GM19099 (cell line): ENCODE measurements around the gene ULBP2.

Source experiments
- POLR2A ChIP-seq: IDR thresholded peaks from 3 replicates; pipeline ENCODE4 v1.6.1; 2011; ENCODE audit warnings: low read depth; ENCODE audit not compliant: insufficient read length; ENCODE audit errors: extremely low read depth

Gene ULBP2

DNA sequence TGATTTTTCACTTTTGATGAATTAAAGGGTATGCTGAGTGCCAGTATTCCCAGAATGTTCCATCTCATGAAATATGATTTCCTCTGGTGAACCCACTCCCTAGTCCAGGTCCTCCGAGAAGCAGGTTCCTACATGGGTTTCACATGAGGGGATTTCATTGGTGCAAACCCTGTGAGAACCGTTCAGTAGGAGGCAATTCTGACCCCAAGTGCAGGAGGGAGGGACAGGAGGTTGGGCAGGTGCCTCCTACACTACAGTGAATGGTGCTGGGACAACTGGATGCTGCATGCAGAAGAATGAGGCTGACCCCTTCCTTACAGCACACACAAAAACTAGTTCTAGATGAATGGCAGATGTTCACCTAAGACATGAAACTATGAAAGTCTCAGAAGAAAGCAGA is 5.1 kb upstream of the ULBP2 start:
- TF ChIP-seq POLR2A: no peak

DNA sequence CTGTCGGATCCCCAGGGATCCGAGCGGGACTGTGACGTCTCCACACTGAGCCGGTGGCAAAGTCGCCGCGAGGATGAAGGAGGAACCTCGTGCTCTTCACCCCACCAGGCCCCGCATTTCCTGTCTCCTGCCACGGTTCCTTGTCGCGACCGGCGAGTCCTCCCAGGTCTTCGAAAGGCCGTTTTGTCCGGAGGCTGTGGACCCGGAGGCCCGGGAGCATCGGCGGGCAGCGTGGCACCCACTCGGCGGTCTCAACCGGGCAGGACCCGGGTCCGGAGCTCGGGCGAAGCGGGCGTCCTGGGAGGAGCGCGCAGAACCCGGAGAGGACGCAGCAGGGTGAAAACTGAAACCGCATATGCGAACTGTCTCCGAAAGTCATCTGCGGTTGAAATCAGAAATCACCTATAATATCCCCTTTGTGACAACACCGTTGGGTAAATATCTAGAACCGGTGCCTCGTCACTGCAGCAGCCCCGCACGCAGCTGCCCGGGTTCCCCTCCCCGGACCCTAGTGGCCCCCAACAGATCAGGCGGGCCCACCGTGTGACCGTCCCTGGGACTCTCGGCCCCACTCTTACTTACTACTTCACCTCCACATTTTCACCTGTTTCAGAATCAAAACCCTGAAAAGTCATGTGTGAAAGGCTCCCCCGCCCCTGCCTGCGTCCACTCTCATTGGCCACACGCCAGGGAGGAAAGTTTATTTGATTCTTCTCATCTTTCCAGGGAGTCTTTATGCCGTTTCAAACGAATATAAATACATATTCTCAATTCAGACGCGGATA is 3.1 kb upstream of the ULBP2 start:
- TF ChIP-seq POLR2A: no peak

DNA sequence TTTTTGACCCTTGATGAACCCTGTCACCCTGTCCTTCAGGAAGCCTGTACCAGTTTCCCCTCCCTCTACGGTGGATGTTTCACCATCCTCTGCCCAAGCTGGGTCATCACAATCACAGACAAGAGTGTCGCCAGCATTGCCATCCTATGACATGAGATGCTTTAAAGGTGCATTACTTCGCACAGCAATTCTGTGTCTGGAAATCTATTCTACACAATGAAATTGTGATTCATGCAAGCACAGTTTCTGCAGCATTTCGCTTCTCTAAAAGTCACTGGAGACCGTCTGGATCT is 2.5 kb upstream of the ULBP2 start:
- no peak for TF ChIP-seq POLR2A

DNA sequence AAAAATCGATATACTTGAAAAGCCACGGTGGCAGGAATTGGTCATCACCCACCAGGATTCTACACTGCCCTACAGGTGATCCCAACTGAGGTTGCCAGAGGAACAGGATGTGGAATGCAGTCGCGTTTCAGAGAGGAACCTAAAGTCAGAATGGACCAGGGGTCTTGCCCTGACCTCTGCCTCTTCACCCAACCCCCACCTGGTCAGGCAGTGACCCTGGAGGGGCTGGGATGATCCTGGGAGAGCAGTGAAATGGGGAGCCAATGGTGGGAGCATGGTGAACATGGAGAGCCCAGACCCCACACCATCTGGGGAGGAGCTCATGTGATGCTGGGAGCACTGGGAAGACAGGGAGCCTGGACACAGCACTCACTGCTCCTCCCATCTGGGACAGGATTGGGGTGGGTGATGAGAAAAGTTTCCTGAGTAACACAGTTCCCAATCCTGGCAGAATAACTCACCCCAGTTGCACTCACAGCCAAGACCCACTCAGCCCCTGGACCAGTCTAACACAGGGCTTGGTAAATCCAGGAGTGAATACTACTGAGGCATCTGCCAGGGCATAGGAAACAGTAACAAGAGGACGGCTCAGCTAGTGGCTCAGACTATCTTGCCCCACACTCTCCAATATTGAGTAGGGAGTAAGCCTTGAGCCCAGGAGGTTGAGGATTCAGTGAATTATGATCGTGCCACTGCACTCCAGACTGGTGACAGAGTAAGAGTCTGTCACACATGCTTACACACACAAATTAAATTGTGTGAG is 1.7 kb upstream of the ULBP2 start:
- TF ChIP-seq POLR2A: no peak

DNA sequence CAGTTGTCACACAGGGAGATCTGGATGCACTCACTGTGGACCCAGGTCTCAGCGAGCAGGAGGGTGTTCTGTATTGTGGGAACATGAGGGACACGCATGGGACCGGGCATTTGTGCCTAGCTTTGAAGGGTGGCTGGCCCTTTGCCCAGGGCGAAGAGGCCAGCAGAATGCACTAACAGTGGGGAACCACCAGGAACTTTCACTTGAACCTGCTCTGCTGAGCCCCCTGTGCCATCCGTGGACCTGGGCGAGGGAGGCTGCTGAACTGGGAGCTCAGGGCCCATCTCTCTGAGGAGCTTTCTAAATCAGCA is 1.2 kb upstream of the ULBP2 start:
- no peak for TF ChIP-seq POLR2A

DNA sequence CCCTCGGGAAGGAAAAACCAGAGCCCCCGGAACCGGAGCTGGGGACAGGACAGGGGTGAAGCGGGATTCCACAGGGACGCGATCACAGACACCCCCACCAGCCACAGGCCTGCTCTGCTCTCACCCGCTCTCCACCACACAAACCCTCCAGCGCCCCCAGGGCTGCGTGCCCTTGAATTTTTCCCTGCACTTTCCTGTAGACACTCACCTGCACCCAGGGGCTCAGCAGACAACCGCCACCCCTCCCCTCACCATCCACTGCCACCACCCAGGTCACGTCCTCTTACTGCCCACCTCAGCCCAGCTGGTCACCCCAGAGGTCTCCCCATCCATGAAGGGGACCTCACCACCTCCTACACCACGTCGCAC is 631 bp downstream of the ULBP2 start:
- TF ChIP-seq POLR2A: no peak

DNA sequence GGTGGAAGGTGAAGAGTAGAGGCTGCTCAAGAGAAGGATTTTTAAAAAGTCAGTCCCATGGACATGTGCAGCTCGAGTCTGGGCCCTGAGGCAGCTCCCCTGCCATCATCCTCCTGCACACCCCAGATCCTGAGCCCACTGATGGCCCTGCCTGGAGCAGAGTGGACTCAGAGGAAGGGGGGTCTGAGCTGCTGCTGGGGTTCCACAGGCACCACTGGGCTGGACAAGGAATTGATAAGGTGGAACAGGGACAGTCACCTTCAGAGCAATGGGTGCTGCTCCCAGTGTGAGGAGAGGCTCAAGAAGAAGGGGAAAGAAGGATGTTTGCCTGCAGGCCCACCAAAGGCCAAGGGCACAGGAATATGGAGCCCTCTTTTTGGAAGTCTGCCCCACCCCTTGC is 6.2 kb downstream of the ULBP2 start:
- TF ChIP-seq POLR2A: no peak

DNA sequence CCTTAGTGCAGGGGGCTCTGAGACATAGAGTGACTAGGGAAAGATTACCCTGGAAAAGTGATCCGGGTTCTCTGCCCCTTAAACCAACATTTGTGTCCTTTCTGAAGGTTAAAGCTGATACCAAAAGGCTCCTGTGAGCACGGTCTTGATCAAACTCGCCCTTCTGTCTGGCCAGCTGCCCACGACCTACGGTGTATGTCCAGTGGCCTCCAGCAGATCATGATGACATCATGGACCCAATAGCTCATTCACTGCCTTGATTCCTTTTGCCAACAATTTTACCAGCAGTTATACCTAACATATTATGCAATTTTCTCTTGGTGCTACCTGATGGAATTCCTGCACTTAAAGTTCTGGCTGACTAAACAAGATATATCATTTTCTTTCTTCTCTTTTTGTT is 6.8 kb downstream of the ULBP2 start:
- no peak for TF ChIP-seq POLR2A

DNA sequence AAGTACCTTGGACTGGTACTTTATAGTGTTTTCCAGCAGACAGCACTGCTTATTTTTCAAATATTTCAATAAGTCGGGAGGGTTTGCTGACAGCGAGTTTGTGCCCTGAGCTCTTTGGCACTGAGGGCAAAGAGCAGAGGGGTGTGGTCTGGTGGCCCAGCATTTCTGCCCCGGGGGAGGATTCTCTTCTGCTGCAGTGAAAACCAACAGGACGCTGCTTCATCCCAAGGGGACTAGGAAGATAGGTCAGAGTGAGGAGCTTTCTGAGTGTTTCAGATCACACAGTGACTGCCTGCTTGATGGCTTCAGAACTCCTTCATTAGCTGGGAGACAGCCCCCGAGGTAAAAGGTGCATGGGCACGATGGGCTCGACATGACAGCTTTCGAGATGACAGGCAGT is 8.6 kb downstream of the ULBP2 start:
- no peak for TF ChIP-seq POLR2A

DNA sequence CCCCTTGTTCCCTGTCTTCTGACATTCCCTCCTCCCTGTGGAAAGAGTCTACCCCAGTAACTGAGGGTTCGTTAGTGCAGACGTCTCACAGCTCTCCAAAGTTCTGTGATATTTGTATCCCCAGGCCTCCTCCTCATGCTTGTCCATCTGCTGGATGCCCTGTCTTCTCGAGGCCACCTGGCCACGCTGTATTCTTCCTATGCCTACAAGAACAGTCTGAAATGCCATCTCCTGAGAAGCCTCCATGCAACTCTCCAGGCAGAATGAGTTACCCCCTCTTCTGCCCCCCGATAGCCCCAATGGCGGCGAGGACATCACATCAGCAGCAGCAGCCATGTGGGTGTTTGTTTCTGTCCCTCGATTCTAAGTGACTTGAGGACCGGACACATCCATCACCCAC is 9.3 kb downstream of the ULBP2 start:
- no peak for TF ChIP-seq POLR2A

DNA sequence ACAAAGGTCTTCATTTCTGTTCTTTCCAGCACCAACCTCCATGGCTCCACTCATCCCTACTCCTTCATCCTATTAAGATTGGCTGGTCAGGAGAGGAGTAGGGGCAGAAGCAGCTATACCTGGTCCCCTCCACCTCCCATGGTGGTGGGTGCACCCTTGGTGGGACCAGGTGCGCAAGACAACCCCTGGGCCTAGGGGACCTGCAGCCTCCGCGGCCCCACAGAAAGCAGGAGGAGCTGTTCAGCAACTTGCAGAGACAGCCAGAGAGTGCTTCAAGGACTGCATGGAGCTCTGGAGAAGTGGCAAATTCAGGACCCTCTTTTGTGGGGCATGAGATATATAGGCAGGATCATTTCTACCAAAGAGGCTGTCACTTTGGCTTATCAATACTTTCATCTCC is 9.8 kb downstream of the ULBP2 start:
- no peak for TF ChIP-seq POLR2A

DNA sequence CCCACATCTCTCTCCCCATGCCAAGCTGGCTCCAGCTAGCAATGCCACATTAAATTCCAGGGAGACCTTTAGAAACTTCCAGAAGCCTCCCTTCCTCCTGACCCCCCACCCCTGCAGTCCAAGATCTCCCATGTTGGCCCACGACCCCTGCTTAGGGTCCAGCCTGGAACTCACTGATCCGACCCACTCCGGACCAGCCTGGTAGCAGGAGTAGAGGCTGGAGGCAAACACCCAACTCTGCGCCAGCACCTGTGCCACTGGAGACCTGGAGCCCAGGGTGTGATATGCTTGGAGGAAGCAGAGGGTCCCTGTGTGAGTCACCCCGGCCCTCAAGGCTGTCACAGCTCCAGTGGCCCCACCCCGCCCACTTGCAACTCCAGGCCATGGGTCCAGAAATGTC is 18.7 kb downstream of the ULBP2 start:
- TF ChIP-seq POLR2A: no peak

DNA sequence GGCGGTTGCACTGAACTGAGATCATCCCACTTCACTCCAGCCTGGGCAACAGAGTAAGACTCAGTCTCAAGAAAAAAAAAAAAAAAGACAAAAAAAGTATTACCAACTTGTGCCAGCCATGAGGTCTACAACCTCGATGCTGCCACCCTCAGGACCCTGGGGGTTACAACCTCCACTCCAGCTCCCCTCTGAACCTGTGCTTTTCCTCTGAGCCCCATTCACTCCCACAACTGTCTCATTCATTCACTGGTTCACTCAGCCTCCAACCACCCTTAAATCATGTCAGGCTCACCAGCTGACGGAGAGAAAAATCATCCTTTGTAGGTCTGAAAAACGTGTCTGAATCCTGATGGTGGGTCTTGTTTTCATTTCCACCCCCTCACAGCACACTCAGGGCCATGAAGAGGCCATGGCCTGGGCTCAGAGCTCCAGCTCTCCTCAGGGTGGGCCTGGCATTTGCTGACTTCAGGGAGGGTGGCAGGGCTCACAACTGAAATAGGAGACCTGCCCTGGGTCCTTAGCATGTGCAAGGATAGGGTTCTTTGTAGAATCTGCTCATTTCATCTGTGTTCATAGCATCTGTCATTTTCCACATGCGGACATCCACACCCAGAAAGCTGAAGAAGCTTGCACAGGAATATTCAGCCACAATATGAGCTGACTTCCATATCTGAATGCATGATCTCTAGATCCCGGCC is 20.1 kb downstream of the ULBP2 start:
- TF ChIP-seq POLR2A: no peak

DNA sequence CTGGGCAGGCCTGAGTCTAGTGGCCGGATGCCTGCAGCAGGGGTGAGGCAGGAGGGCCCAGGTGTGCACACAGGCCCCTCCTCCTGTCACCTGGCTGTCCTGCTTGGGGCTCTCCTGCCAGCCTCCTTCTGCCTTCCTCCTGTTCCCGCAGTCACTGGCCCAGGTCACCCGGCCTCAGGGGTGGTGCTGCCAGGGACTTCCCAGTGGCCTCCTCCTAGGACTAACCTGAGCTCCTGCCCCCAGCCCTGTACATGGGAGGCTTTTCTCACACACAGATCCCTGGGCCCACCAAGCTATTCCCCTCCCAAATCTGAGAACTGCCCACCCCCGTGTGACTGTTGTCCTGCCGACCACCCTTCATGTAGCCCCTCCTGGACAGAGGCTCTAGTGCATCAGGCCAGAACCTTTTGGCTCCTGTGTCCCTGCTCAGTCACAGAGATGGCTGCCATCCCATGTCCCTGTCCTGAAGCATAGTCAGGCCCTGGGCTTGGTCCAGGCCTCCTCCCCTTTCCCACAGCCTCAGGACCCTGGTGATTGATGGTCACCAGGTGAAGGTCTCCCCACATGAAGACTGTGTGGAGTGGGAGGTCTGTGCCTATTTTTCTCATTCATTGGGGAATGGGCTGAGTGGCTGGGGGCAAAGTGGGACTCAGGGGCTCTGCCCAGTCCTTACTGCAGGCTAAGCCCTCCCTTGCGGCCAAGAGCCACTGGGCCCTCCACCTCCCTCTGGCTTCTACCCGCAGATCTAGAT is 20.8 kb downstream of the ULBP2 start:
- TF ChIP-seq POLR2A: no peak

DNA sequence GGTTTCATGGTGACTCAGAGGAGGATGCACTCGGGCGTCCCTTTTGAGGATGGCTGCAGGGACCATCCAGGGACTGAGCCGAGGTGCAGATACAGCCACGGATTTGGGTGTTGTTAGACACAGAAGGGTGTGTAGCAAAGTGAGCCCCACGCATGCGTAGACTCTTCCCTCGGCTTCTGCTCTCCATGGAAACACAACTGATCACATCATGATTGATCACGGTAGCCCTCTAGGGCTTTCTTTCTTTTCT is 21.3 kb downstream of the ULBP2 start:
- no peak for TF ChIP-seq POLR2A

DNA sequence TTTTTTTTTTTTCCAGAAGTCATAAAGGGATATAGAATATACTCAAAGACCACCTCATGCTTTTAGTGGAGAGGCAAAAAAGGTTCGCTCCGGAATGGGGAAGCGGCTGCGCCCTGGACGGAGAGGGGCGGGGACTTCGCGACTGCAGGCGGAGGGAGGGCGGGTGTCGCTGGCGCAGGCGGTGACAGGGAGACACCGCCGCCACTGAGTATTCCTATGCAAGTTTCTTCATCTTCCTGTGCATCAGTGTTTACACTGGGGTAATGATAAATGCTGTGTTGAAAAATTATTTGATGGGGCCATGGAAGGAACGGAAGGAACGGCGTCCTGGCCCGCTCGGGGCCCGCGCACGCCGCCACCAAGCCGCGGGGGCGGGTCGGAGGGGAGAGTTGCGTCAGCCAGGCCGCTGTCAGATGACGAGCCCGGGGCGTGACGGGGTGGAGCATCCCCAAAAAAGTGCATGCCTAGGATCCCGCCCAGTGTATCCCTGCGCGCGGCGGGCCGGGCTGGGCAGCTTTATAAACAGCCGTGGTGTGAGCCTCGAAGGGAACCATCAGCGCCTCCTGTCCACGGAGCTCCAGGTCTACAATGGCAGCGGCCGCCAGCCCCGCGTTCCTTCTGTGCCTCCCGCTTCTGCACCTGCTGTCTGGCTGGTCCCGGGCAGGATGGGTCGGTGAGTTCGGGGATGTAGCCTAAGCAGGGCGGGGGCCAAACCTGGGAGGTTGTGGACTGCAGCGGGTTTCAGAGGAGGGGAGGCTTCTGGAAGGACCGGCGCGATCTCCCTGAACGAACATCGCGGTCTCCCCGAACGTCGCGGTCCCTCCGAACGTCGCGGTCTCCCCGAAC is 21.9 kb downstream of the ULBP2 start, which contains the start of gene ULBP1:
TSS of gene ULBP1 (plus strand) at position 482 of the 846 bp plus-strand sequence. CDS start at position 589, 107 bp downstream.
- TF ChIP-seq POLR2A: no peak
